Stimulated activated CD4-positive, alpha-beta T cell treated with anti-CD3 and anti-CD28 coated beads, Interleukin-1b, Interleukin-23, amount 100 ng/mL, for 48 hours (primary cell): ENCODE data around the gene FGGY.

Experiments used
- DNase-seq: peaks from one replicate; pipeline ENCODE4 v3.0.0-alpha.2; 2020

FGGY gene

GRCh38 chr1:59391212-59392179, 94.6 kb downstream of the FGGY start:
- no peak for DNase-seq

DNA sequence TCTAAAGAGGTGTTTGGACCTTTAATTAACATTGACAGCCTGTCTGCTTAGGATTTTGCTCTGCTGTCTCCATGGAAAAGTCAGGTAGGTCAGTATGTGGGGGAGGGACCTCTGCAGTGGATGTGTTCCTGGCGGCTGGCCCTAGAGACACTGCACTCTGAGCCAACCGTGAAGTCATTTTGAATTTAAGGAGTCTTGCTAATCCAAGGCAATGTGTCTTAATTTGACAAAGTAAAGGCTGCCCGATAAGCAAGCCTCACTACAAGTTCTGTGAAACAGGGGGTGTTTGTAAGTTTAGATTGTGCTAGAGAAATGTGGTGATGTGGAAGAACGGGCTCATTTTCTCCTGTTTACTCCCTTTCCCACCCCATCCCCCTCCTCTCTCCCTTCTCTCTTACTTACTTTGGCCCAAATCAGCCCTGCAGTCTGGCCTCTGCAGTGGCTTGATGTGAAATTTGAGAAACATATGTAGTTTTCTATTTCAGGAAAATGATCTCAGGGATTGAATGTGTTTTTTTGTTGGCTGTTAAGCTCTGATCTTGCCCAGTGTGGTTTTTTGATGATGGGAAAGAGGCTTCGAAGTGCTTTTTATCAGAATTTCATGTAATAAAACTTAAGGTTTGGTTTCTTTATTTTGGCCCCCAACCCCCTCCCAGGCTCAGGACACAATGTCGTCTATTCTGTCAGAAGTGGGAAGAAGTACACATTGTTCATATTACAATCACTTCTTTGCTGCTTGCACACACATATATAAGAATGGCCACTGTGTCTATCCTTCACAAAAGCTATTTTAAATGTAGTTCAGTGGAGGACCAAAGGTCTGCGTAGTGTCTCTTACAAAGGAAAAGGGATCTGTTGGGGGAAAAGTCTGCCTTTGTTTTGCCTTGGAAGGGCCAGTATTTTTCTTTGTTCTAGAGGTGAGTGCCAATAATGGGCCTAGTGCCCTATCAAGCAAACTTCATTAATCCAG, 96.6 kb downstream of the FGGY start:
- DNase-seq: no peak

DNA sequence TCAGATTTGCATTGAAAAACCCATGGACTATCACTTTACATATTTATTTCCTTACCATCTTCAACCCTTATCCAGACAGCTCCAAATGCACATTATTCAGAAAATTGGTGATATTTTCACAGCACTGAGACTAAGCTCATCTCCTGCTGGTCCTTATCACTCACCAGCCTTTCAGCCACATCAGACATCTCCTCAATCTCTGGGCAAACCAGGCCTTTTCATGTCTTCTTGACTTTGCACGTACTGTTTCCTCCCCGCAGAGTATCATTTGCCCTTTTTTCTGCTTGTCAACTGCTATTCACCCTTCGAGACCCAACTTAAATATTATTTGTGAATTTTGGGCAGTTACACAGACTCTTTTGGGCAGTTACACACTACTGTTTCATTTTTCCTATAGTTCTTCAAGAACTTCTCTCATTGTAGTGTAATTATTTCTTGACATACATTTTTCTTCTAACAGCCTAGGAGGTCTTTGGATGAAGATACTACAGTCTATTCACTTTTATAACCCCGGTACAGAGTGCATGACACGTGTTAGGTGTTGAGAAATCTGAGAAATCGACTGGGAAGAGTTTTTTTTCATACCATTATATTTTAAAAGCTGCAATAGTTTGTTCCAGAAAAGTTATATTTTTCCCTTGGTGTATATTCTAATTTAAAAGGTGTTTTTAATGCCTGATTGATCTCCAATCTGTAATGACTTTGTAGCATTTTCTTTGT, 98.0 kb downstream of the FGGY start:
- DNase-seq: no peak

DNA sequence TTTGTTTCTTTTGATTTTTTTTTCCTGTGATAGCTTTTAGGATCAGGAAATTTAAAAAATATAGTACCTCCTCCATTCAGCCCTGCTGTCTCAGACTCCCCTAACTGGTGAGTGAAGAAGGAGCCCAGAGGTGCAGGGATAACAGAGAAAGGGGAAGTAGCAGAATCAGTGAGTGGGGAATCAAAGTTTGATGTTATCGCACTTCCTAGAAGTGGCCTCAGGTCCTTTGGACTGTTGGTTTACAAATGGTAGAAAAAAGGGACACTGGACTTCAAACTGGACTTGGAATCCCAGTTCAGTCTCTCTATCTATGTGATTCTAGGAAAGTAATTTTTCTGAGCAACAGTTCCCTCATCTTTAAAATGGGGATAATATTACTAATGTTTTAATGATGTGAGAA, 99.5 kb downstream of the FGGY start:
- no peak for DNase-seq

- no peak for DNase-seq
Measured at GRCh38 chr1:59397139-59397858, 100.4 kb downstream of the FGGY start.

DNA sequence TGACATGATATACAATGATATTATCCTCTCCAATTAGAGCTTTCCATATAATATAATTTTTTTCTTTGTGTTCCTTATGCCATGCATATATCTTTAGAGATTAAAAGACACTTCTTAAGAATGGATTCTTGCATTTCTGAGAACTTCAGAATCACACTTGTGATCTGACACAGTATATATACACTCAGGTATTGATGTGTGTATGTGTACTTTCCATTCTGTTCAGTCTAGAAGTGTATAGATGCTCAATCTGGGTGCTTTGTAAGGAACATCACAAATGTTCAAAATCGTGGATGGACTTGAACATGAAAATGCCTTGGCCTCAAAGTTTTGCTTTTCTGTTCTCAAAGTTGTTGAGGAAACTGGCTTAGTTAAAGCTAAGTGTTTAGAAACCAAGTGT, 102.7 kb downstream of the FGGY start:
- DNase-seq: no peak

GRCh38 chr1:59401581-59401980, 104.7 kb downstream of the FGGY start:
- no peak for DNase-seq

DNA sequence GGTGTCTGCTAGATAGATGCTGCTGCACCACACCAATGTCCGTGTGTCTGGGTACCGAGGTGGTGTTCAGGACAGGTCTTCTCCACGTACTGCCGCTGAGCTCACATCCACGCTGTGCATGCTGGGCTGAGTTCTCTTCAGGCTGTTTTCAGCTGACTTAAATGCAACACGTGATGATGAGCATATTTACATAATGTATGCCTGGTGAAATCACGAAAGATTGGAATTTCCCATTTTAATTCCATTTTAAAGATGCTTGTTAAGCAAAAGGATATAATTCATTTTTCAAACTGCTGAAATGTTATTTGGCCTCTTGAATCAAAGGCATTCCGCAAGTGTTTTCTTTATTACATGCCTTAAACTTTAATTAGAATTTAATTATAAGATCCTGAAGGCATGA, 107.9 kb downstream of the FGGY start:
- DNase-seq: no peak

GRCh38 chr1:59406437-59407164, 109.7 kb downstream of the FGGY start:
- no peak for DNase-seq

GRCh38 chr1:59408608-59409240, 111.8 kb downstream of the FGGY start:
- no peak for DNase-seq

DNA sequence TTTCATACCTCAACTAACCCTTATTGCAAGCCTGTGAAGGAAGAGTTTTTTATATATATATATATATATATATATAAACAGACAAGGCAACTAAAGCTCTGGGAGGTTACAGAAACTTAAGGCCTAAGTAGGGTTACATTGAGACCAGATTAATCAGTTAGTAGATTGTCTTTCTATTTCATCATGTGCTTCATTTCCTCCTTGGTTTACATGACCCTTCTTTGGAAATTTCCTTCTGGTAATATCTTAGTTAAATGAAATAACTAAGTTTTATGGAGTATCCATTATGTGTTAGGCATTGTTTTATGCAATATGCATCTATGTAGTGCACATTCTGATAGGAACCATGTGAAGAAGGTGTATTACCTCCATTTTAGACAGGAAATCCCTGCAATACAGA, 112.7 kb downstream of the FGGY start:
- no peak for DNase-seq

DNA sequence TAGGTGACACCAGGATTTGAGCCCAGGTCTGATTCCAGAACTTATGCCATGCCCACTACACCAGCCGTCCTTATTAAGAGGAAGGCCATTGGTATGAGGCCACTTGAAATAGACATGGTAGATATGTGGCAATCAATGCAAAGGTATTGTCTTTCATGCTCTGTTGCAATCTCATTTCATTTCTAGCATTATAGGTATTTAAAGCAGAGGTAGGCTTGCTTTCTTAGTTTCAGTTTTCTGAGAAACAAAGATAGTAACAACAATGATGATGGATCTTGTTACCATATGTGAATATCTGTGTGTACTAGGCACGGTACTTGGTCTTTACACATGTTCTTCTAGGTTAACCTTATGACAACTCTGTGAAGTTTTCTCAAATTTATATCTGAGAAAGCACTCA, 113.1 kb downstream of the FGGY start:
- no peak for DNase-seq

- DNase-seq: no peak
Measured at GRCh38 chr1:59410457-59410856, 113.6 kb downstream of the FGGY start.

- no peak for DNase-seq
Measured at GRCh38 chr1:59411147-59411546, 114.3 kb downstream of the FGGY start.

GRCh38 chr1:59412718-59413326, 115.9 kb downstream of the FGGY start:
- no peak for DNase-seq

- DNase-seq: no peak
Measured at GRCh38 chr1:59413327-59413720, 116.4 kb downstream of the FGGY start.

DNA sequence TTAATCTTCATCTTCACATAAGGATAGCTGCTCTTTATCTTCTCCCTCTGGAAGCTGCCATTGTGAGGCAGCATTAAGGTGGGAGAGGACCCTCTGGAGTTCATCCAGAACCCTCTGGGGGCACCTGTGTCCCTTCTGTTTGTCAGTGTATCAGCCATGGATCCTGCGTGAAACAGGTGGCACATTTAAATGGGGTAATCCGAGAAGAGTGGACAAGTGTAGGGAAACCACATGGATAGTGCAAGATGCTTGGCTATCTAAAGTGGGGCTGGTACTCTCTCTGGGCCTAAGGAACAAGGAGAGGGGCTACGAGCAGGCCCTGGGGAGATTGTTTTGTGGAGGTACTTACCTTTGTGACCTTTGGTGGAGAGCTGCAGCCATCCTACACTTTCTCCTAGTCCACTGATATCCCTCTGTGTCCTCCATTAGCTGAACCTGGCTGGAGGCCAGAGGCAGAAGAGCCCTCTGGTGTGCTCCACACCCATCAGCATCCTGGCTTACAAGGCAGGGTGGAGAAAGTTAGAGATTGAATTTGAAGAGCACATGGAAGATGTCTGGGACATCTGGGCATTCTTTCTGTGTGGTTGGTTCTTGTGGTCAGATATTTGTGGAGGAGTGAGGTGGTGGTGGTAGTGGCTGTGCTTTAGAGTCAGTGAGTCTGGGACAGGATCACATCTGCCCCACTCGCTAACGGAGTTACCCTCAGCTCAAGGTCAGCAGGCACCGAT, 117.7 kb downstream of the FGGY start:
- DNase-seq: no peak

- no peak for DNase-seq
Measured at GRCh38 chr1:59415286-59415850, 118.5 kb downstream of the FGGY start.

GRCh38 chr1:59415881-59416280, 119.0 kb downstream of the FGGY start:
- DNase-seq: no peak

GRCh38 chr1:59417406-59417805, 120.5 kb downstream of the FGGY start:
- DNase-seq: no peak
